ENCODE data around the gene GABRD. TPM values are rescaled to one million over a fixed set of nuclear protein-coding genes. Genes with fewer than 3 reads are reported as not detected.

Gene GABRD
- total RNA-seq, 2 experiments from 2014 or later: not detected

DNA sequence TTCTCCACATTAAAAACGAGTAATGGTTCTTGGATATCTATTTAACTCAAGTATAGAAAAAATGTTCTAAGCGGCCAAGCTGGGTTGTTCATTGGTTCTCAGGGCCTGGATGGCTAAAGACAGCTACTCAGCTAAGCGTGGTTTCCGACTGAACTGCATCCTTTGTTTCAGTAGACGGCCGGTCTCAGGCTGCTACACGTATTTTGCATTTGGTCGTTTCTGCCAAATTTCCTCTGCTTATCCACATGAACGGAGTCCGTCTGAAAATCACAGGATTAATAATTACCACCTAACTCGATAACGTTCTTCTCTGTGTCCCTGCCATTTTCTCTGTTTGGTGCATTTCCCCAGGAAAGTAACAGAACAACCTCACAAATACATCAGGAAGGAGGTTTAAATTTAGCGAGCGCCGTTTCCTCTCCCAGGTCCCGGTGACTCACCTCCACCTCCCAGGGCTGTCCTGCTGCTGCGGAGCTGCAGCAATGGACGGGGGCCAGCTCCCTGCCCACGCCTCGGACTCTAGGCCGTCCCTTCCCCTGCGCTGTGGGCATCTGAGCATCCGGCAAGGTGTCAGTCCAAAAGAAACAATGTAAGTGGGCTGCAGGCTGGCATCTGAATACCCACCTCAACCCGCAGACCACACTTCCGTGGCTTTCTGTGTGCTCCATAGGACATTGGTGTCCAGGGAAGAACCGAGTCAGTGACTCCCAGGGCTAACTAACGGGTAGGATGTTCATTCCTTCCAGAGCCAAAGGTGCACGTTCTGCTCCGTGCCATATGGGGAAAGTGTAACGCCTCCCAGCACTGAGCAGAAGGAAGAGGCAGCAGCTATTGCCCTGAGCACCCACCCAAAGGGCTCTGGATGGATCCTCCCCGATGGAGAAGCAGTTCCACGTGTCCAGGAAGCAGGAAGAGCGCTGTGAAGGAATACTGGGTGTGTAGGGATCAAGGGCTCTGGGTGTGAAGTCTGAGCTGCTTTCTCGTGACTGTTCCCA is 4.1 kb upstream of the GABRD start:
- ChIA-PET POLR2A (no interaction called here), CTCF (interaction anchor here (1.1 kb wide), 1 partner anchor 30 kb away, joined by 3 read pairs; no protein-coding TSS in a partner anchor)

DNA sequence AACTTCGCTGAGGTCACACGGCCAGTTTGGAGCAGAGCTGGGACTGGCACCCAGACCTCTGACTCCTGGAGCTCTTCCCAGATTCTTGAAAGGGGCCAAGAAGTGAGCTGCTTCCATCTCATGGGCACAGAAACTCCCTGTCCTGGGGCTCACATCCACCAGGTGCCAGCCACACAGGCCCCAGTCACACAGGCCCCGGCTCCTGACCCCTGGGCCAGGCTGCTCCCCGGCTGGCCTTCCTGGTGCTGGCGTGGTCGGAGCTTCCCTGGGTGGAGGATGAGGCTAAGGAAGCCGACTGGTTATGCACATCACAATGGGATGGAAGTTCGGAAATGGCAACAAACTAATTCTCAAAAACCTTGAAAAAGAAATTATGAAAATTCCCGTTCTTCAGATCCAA is 3.0 kb upstream of the GABRD start:
- ChIA-PET CTCF (no interaction called here), POLR2A (no interaction called here)

DNA sequence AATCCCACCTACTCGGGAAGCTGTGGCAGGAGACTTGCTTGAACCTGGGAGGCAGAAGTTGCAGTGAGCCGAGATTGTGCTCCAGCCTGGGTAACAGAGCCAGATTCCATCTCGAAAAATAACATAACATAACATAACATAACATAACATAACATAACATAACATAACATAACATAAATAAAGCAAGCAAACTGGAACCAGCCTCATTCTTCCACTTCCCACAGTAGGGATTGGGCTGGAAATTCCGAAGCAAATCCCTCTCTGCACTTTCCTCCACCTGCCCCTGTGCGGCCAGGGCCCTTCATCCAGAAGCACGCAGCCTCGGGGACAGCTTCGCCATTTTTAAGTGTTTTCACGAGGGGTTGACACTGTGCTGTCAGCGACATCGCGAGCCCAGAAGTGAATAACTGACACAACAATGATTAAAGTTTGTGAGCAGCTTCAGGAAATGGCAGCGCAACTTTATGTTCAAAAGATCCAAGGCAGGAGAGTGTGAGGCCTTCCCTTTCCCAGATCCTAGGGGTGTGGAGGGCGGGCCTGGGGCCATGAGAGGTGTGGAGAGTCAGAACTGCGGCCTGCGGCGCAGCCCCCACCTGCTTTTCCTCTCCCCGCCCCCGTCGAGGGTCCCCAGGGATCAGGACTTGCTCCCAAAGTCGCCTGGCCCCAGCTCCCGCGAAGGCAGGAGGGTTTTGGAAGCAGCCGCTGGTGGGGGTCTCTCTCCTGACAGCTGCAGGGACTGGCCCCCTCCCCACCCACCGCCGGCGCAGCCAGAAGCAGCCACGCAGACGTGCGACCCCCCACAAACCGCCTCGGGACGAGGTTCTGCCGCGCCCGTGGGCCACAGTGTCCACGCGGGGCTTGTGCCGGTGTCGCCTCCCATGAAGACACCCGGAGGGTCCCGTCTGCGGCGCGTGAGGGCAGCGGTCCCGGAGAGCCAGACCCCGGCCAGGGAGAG is 651 bp upstream of the GABRD start:
- CTCF ChIA-PET: interaction anchor here (1.4 kb wide), 1 partner anchor 26 kb away, joined by 5 read pairs; no protein-coding TSS in a partner anchor
- POLR2A ChIA-PET: no interaction called here

DNA sequence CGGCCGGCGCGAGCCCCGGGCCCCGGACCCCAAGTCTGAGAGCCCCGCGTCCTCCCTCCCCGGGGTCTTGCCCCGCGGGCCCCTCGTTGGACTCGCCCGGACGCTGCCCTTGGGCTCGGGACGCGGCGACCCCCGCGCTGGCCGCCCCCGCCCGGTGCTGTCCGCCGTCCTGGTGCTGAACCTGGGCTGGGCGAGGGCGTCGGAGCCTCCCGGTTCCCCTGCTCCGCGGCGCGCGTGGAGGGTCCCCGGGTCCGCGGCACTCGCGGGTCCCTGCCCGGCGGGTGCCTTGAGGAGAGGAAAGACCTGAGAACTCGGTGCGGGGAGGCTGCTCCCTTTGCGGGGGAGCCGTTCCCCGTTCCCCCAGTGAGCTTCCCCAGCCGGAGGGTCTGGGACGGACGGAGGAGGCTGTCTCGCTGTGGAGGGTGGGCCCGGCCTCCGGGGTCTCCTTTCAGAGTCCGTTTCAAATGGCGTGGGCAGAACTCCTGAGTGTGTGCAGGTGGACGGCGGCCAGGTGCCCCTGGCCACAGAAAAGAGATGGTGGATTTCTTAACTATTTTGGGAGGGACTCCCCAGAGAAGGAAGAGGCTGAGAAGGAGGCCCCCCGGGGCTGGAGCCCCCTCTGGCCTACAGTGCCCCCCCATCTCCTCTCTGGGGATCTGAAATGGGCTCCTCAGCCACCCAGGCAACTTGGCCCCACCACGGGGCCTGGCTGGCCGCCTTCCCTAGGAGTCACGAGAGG is 595 bp downstream of the GABRD start:
- POLR2A ChIA-PET: no interaction called here
- CTCF ChIA-PET: interaction anchor here (1.3 kb wide), 1 partner anchor 25 kb away, joined by 5 read pairs; no protein-coding TSS in a partner anchor

DNA sequence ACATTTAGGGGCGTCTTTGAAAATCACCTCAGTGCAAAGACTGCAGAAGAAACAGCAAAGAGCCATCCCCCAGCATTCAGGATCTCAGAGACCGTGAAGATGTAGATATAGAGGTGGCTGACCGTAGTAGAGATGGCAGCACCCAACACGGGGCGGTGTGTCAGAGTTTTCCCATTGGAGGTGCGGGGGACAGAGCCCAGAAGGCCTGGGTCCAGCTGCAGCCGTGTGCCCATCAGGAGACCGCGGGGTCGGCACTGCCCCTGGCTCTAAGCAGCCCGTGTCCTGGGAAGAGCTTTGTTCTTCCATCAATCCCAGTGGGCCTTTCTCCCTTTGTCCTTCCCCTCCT is 1.1 kb downstream of the GABRD start:
- CTCF ChIA-PET: interaction anchor here (1.3 kb wide), 1 partner anchor 24 kb away, joined by 5 read pairs; no protein-coding TSS in a partner anchor
- POLR2A ChIA-PET: no interaction called here

DNA sequence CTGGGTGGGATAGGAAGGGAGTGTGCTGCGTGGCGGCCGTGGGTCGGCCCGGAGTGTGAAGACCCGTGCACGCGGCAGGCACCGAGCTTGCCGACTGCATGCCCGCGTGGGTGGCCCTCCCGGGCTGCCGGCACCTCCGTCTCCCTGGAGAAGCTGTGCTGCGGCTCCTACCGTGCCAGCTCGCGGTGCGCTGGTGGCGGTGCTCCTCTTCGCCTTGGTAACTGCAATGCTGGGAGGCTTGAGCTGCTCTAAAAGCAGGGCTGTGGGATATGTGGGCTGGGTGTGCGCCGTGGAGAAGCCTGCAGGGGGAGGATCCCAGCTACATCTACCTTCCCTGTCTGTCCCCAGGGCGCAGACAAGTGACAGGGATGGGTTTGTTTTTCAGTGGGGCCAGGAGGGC is 2.4 kb downstream of the GABRD start:
- ChIA-PET POLR2A (no interaction called here), CTCF (interaction anchor here (1.2 to 1.3 kb wide), 2 partner anchors 21 to 23 kb away, joined by 4 to 5 read pairs; no protein-coding TSS in a partner anchor)

DNA sequence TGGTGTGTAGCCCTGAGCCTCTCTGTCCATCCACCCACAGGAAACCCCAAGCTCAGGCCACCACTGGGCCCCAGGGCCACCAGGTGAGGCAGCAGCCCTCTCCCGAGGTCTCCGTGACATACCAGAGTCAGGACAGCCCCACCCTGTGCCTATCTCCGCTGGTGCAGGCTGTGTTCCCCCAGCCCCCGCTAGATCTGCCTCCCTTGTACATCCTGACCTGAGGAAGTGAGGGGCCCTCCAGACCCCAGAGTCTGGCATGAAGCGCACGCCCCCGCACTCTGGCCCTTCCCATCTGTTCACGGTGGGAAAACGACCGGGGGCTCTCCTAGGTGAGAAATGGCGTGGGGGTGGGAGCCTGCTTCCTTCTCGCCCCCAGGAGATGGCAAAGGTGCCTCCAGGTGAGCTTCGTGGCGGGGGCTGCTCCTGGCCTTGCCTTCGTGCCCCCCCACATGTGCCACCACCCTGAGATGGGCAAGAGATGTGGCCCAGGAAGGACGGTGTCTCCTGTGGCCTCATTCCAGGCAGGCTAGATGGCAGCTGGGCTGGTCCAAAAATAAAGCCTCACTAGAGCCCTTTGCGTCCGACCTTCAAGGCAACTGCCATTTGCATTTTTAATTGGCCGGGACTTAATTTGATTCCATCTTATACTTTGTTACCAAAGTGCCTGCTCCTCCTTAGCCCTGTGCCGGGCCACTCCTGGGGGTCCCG is 3.1 kb downstream of the GABRD start:
- POLR2A ChIA-PET: no interaction called here
- CTCF ChIA-PET: interaction anchor here (1.2 kb wide), 1 partner anchor 21 kb away, joined by 4 read pairs; no protein-coding TSS in a partner anchor

DNA sequence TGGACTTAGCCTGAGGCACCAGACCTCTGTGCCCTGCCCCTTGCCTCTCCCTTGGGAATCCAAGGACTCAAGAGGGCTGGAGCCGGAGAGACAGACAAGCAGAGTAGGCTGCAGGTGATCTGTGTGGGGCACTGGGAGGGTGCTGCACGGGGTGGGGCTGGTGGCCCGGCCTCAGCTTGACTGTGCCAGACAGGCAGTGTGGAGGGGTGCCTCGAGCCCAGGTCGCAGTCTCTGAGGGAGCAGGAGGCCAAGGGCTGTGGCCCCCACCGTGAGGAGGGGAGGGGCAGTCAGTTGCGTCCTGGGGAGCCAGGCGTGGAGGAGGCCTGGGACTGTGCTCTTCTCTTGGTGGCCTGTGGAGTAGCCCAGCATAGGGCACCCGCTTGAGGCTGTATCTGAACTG is 4.0 kb downstream of the GABRD start:
- CTCF ChIA-PET: no interaction called here
- POLR2A ChIA-PET: no interaction called here

DNA sequence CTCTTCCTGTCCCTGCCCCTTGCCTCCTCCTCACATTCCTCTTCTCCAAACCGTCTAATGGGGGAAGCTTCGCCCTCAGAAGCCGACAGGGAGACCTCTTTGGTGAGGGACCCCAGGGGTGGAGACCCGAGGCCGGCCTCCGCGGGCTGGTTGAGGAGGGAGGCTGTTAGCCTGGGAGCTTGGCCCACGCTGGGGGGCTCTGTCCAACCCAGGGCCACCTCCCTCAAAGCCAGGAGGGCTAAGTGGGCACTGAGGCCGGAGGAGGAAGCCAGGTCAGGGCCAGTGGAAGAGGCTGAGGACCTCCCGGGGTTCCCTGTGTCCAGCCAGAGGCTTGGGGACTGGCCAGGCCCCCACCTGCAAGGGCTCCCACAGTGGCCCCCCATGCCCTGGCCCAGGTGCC is 5.3 kb downstream of the GABRD start:
- ChIA-PET POLR2A (no interaction called here), CTCF (interaction anchor here (0.6 kb wide), 1 partner anchor 20 kb away, joined by 3 read pairs; no protein-coding TSS in a partner anchor)

DNA sequence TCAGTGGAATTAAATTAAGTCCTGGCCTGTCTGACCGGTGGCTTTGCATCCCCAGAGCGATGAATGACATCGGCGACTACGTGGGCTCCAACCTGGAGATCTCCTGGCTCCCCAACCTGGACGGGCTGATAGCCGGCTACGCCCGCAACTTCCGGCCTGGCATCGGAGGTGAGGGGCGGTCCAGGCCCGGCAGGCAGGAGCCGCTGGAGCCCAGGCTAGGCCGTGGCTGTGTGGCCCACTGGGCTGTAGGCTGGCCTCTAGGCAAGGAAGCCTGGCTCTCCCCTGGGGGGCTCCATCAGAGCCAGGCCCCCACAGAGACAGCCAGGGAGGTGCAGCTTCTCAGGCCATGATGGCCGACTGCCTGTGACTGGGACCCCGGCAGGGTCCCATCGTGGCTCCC is 5.7 kb downstream of the GABRD start:
- ChIA-PET CTCF (no interaction called here), POLR2A (interaction anchor here (0.5 kb wide), 1 partner anchor 121 kb away, joined by 4 read pairs; no protein-coding TSS in a partner anchor)

DNA sequence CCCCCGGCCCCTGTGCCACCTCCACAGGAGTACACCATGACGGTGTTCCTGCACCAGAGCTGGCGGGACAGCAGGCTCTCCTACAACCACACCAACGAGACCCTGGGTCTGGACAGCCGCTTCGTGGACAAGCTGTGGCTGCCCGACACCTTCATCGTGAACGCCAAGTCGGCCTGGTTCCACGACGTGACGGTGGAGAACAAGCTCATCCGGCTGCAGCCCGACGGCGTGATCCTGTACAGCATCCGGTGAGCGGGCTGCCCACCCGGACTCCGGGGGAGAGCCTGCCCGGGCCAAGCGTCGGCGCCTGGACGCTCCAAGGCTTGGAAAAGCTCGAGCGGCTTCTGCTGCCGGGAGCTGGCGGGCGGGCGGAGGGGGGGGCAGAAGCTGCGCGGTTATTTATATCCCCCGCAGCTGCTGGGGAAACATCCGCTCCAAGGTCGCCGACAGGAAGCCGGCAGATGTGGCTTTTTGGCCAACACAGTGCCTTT is 6.4 kb downstream of the GABRD start:
- ChIA-PET POLR2A (interaction anchor here (0.5 kb wide), 1 partner anchor 122 kb away, joined by 4 read pairs; no protein-coding TSS in a partner anchor), CTCF (no interaction called here)

DNA sequence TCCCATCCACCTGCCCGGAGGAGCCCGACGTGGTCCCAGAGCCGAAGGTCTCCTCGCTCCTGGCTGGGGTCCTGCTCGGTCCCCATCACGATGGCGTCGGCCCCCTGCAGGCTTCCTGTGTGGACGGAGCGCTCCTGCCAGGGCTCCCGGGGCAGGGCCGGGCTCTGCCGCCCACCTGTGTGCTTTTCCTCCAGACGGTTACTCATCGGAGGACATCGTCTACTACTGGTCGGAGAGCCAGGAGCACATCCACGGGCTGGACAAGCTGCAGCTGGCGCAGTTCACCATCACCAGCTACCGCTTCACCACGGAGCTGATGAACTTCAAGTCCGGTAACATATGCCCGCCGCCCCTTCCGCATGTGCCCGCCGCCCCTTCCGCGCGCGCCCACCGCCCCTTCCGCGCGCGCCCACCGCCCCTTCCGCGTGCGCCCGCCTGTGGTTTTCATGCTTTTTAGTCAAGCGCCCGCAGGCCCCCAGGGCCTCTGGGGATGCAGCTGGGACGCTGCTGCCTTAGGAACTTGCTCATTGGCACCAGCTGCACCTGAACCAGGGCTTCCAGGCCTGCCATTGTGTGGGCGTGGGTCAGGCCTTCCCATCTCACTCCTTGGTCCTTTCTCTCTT is 8.9 kb downstream of the GABRD start:
- CTCF ChIA-PET: interaction anchor here (2.2 kb wide), 1 partner anchor 17 kb away, joined by 6 read pairs; no protein-coding TSS in a partner anchor
- POLR2A ChIA-PET: no interaction called here

DNA sequence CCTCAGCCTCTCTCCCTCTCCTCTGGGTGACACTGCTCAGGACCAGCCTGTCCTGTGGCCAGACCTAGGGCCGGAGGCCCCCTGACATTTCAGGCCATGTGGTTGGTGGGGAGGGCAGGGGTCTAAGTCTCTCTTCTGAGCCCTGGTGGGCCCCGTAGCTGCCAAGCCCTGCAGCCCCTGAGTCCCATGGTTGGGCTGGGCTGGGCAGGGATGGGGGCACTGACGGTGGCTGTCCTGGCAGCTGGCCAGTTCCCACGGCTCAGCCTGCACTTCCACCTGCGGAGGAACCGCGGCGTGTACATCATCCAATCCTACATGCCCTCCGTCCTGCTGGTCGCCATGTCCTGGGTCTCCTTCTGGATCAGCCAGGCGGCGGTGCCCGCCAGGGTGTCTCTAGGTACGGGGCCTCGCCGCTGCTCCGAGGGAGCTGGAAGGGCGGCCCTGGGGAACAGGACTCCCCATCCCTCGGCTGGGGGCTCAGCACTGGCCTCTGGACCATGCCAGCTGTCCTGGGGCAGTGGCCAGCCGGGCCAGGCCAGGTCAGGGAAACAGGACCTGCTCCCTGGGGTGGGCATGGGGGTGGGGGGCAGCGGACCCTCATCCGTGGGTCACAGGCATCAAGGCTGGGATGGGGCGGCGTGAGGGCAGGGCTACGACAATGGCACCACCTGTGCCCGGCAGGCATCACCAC is 9.9 kb downstream of the GABRD start:
- ChIA-PET CTCF (interaction anchor here (2.2 kb wide), 1 partner anchor 16 kb away, joined by 6 read pairs; no protein-coding TSS in a partner anchor), POLR2A (no interaction called here)

DNA sequence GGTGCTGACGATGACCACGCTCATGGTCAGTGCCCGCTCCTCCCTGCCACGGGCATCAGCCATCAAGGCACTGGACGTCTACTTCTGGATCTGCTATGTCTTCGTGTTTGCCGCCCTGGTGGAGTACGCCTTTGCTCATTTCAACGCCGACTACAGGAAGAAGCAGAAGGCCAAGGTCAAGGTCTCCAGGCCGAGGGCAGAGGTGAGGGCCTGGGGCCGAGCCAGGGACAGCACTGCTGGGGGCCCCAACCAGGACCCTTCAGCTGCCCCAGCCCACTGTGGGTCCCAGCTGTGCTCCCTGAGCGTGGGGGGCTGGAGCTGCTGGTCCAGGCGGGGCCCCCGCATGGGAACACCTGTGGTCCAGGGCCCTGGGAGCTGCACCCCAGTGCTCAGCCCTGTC is 10.4 kb downstream of the GABRD start:
- ChIA-PET CTCF (interaction anchor here (2.2 kb wide), 1 partner anchor 15 kb away, joined by 6 read pairs; no protein-coding TSS in a partner anchor), POLR2A (no interaction called here)

DNA sequence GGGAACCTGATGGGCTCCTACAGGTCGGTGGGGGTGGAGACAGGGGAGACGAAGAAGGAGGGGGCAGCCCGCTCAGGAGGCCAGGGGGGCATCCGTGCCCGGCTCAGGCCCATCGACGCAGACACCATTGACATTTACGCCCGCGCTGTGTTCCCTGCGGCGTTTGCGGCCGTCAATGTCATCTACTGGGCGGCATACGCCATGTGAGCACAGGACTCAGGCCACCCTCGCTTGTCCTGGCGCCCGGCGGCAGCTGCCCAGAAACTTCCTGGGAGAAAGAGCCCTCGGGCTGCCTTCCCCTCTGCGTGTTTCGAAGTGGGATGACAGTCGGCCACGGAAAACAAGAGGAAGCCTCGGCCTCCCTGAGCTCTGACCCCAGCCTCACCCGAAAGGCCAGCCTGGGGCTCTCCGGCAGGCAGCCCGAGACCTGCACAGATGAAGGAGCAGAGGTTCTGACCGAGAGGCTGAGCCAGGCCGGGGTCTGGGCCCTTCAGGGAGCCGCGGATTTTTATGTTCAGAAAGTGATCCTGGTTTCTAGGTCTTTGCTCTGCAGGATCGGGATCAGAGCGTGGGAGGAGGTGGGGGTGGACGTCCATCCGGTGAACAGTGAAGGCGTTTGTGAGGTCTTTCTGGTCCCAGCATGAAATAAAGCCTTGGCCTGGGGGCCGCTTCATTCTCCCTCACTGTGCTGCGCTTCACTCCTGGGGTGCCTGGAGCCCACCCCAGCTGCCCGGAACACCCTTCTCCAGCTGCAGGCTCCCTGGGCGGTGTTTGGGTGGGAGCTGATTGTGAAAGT is 11.1 kb downstream of the GABRD start:
- ChIA-PET POLR2A (no interaction called here), CTCF (interaction anchor here (2.2 kb wide), 1 partner anchor 15 kb away, joined by 6 read pairs; no protein-coding TSS in a partner anchor)
